GM12878 (cell line): ENCODE data around the gene FKBP2. TPM values are rescaled to one million over a fixed set of nuclear protein-coding genes. Genes with fewer than 3 reads are reported as not detected.

Source experiments
- BMI1 ChIP-seq: fragments of 450-650 bp; IDR thresholded peaks from 2 replicates; pipeline ENCODE4 v1.6.1; 2016; ENCODE audit warnings: mild to moderate bottlenecking, moderate library complexity, borderline replicate concordance
- BRCA1 ChIP-seq: IDR thresholded peaks from 2 replicates; pipeline ENCODE4 v1.6.1; 2011; ENCODE audit warnings: low read depth, low read length, improper control_type of control experiment
- CBFB ChIP-seq: IDR thresholded peaks from 2 replicates; pipeline ENCODE4 v1.6.1; 2016; ENCODE audit warnings: antibody characterized with exemption, low read depth
- CBX5 ChIP-seq: sonication (generic); IDR thresholded peaks from 2 replicates; pipeline ENCODE4 v1.6.1; 2016; ENCODE audit warnings: low read depth, moderate library complexity, mild to moderate bottlenecking, inconsistent platforms
- CHD2 ChIP-seq: IDR thresholded peaks from 2 replicates; pipeline ENCODE4 v1.6.1; 2011; ENCODE audit warnings: low read depth, low read length, improper control_type of control experiment, borderline replicate concordance
- CHD4 ChIP-seq: fragments of 200-600 bp; sonication (generic); IDR thresholded peaks from 2 replicates; pipeline ENCODE4 v1.6.1; 2016; ENCODE audit warnings: mild to moderate bottlenecking
- EED ChIP-seq: sonication (generic); IDR thresholded peaks from 2 replicates; pipeline ENCODE4 v1.6.1; 2016; ENCODE audit warnings: antibody characterized with exemption, low read depth
- EGR1 ChIP-seq, 2 experiments: IDR thresholded peaks; 1 replicate in 1 of 2; 2 replicates in 1 of 2; pipeline ENCODE4 v1.6.1; 2011 to 2012; ENCODE audit warnings: low read depth in 2 of 2, low read length in 2 of 2, borderline replicate concordance in 1 of 2, mild to moderate bottlenecking in 1 of 2, moderate library complexity in 1 of 2
- GABPA ChIP-seq: IDR thresholded peaks from 2 replicates; pipeline ENCODE4 v1.6.1; 2014; ENCODE audit warnings: antibody characterized with exemption, low read depth, mild to moderate bottlenecking, inconsistent platforms
- HDGF ChIP-seq: fragments of 450-650 bp; IDR thresholded peaks from 2 replicates; pipeline ENCODE4 v1.6.1; 2016; ENCODE audit warnings: antibody characterized with exemption
- KAT2A ChIP-seq: conservative IDR thresholded peaks from 2 replicates; pipeline ENCODE4 v1.6.1; 2011; ENCODE audit warnings: low read depth, low read length; ENCODE audit not compliant: control insufficient read depth
- MTA3 ChIP-seq: IDR thresholded peaks from 2 replicates; pipeline ENCODE4 v1.6.1; 2012; ENCODE audit warnings: low read length, inconsistent platforms, borderline replicate concordance
- NR2C2 ChIP-seq: IDR thresholded peaks from 2 replicates; pipeline ENCODE4 v1.6.1; 2011; ENCODE audit warnings: borderline replicate concordance, low read depth; ENCODE audit not compliant: control insufficient read depth, insufficient read length
- NRF1 ChIP-seq: conservative IDR thresholded peaks from 2 replicates; pipeline ENCODE4 v1.6.1; 2011; ENCODE audit warnings: mild to moderate bottlenecking, low read depth, low read length, improper control_type of control experiment
- PBX3 ChIP-seq: IDR thresholded peaks from 2 replicates; pipeline ENCODE4 v1.6.1; 2011; ENCODE audit warnings: mild to moderate bottlenecking, low read depth, low read length, moderate library complexity; ENCODE audit not compliant: insufficient replicate concordance
- RB1 ChIP-seq: fragments of 450-650 bp; formaldehyde crosslinking; IDR thresholded peaks from 2 replicates; pipeline ENCODE4 v1.6.1; 2017; ENCODE audit warnings: mild to moderate bottlenecking, borderline replicate concordance
- SIX5 ChIP-seq: IDR thresholded peaks from 2 replicates; pipeline ENCODE4 v1.6.1; 2011; ENCODE audit warnings: mild to moderate bottlenecking, low read depth, low read length, moderate library complexity; ENCODE audit not compliant: severe bottlenecking
- SKIL ChIP-seq: fragments of 450-650 bp; IDR thresholded peaks from 2 replicates; pipeline ENCODE4 v1.6.1; 2017; ENCODE audit warnings: mild to moderate bottlenecking, low read depth, inconsistent platforms; ENCODE audit not compliant: poor library complexity, severe bottlenecking
- STAT3 ChIP-seq: IDR thresholded peaks from 2 replicates; pipeline ENCODE4 v1.6.1; 2011; ENCODE audit warnings: low read depth, low read length, improper control_type of control experiment
- TAF1 ChIP-seq: IDR thresholded peaks from 2 replicates; pipeline ENCODE4 v1.6.1; 2011; ENCODE audit warnings: mild to moderate bottlenecking, low read depth, low read length, borderline replicate concordance
- ZNF384 ChIP-seq: IDR thresholded peaks from 2 replicates; pipeline ENCODE4 v1.6.1; 2012; ENCODE audit warnings: low read depth, mild to moderate bottlenecking, low read length, improper control_type of control experiment, borderline replicate concordance
- ZNF592 ChIP-seq: fragments of 450-650 bp; IDR thresholded peaks from 2 replicates; pipeline ENCODE4 v1.6.1; 2017; ENCODE audit warnings: mild to moderate bottlenecking, moderate library complexity
- ZSCAN29 ChIP-seq: fragments of 450-650 bp; IDR thresholded peaks from 2 replicates; pipeline ENCODE4 v1.6.1; 2017; ENCODE audit warnings: mild to moderate bottlenecking, moderate library complexity
- polyA plus RNA-seq, 11 experiments: library from polyadenylated mRNA; depleted of rRNA in 4 of 11; unstranded in 6 of 11; stranded (reverse) in 5 of 11; fragments of >200 nt; fragmentation: Nextera tagmentation in 4 of 11; fragmentation: Illumina TruSeq in 1 of 11; extraction: Ambion mirVana in 4 of 11; extraction: Trizol in 1 of 11; gene quantifications; 1 replicate in 1 of 11; 2 replicates in 10 of 11; pipeline versions ENCODE4 v1.2.1 to v1.2.3, GENCODE V29; 2011 to 2016; ENCODE audit warnings: inconsistent platforms in 2 of 11, missing spikeins in 2 of 11, low read depth in 1 of 11
- total RNA-seq, 4 experiments: library from RNA; depleted of rRNA in 3 of 4; stranded (reverse); fragments of >200 nt in 3 of 4; fragmentation: Illumina TruSeq in 1 of 4; extraction: Trizol in 1 of 4; gene quantifications; 2 replicates each; pipeline versions ENCODE4 v1.2.1 to v1.2.3, GENCODE V29; 2013 to 2021

FKBP2 gene
- total and polyA plus RNA-seq, 10 of the 15 experiments (the other 5 are each of a cell fraction or from before 2014, with no cell fraction given) = 1.8 to 99.7 (median 39.5) TPM

- no peak for TF ChIP-seq ZNF592
- TF ChIP-seq ZNF384 = no peak
- TF ChIP-seq CBFB = no peak
- 0 out of 2 replicates have a peak, but pooled peaks have one; percentile 21 for TF ChIP-seq HDGF
- no peak for TF ChIP-seq SIX5
- TF ChIP-seq CHD4 = no peak
- TF ChIP-seq EED = no peak; the same call in 1 of the 2 replicates
- no peak for TF ChIP-seq GABPA
- TF ChIP-seq NRF1 = no peak
- peak; percentile 93 for TF ChIP-seq PBX3
- TF ChIP-seq KAT2A = no peak
- peak; percentile 31 for TF ChIP-seq TAF1
- no peak for TF ChIP-seq CBX5
- TF ChIP-seq BRCA1 = no peak
- TF ChIP-seq ZSCAN29 = no peak
- TF ChIP-seq RB1 = no peak
- TF ChIP-seq NR2C2 = no peak
- no peak for TF ChIP-seq STAT3
- no peak for TF ChIP-seq MTA3
- TF ChIP-seq BMI1 = peak; percentile 92
- no peak for TF ChIP-seq EGR1 (IDR thresholded peaks at IDR 0.05; ENCODE audit: borderline replicate concordance in 1 of 2, low read depth in 2 of 2, low read length in 2 of 2)
- 0 out of 2 replicates have a peak, but pooled peaks have one; percentile 78 for TF ChIP-seq CHD2
- no peak for TF ChIP-seq SKIL
These were observed 43.4 kb downstream of the FKBP2 start, which contains the start of gene BAD (continued) for GRCh38 chr11:64284048-64284961.
